Rectal smooth muscle tissue (tissue), 1 donor: Measurements from ENCODE around the gene VSIG10.
A peak's percentile ranks its signal among the peaks of the same experiment; 100 is the strongest.
"Not testable (repeated sequence)": the region's sequence is repeated elsewhere in the genome, so short reads cannot be mapped to it uniquely, and the experiment has no call there.

ENCODE experiments used
- H3K27ac ChIP-seq: one replicate; pipeline ENCODE4 v1.7.0; 2013; ENCODE audit warnings: low read depth, low read length, inconsistent platforms
- H3K27me3 ChIP-seq: one replicate; pipeline ENCODE4 v1.7.0; 2013; ENCODE audit warnings: low read length; ENCODE audit not compliant: control insufficient read depth, insufficient read depth
- H3K36me3 ChIP-seq: one replicate; pipeline ENCODE4 v1.7.0; 2013; ENCODE audit warnings: low read length; ENCODE audit not compliant: control insufficient read depth, insufficient read depth
- H3K4me1 ChIP-seq: one replicate; pipeline ENCODE4 v1.7.0; 2013; ENCODE audit warnings: low read length; ENCODE audit not compliant: control insufficient read depth, insufficient read depth
- H3K4me3 ChIP-seq: one replicate; pipeline ENCODE4 v1.7.0; 2013; ENCODE audit warnings: low read length
- H3K9ac ChIP-seq: one replicate; pipeline ENCODE4 v1.7.0; 2013; ENCODE audit warnings: low read length

The VSIG10 gene

DNA sequence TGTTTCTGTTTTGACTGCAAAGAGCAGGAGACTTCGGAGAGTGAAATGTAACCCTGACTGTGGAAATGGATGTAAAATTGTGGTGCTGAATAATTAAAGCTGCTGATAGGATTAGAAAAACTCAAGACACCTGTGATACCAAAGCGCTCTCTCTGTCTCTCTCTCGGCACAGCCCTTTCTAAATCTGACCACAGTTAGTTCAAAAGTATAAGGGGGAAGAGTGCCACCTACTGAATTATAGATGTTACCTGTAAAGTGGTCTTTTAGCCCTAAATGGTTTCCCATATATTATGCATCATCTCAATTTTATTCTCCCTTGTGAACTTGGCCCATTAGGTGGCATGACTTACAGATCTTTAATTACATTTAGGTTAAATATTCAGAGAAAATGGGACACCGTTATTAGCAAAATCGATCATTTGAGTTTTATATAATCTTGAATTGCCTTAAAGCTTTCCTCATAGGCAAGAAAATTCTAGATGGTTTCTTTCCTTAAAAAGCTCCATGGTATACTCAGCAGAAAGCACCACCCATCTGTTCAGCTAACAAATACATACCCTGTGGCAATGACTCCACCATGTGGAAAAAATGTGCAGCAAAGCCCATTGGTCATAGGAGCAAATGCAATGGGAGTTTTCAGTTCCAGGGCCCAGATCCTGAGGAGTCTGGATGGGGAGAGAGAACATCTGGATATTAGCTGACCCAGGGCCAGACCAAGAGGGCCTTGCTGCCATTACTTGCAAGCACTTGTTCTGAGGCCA is 69.2 kb downstream of the VSIG10 start:
- Histone ChIP-seq H3K4me3 (no peak overlapping the region), H3K4me1 (no peaks in the 10 kb centered on the region), H3K36me3 (peaks cover 34% of the 10 kb centered on the region), H3K27ac (no peak overlapping the region), H3K9ac (no peak overlapping the region), H3K27me3 (no peaks in the 10 kb centered on the region)

DNA sequence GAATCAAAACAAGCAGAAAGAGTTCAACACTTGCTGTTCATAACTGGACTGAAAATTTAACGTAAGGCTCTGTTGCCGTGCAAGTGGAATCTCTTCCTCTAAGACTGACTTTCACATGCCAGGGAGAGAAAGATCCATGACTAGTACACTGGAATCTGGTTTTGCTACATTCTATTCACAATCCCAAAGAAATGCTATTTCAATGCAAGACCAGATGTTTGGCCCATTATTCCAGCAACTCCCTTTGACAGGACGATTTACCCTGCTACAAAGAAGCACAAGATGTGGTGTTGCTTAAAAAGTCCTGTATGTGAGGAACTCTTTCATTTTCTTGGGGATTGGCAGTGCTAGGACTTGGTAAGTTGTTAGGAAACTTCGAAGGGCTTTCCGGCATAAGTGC is 69.9 kb downstream of the VSIG10 start:
- Histone ChIP-seq H3K27ac (no peak overlapping the region), H3K4me1 (no peaks in the 10 kb centered on the region), H3K4me3 (no peak overlapping the region), H3K36me3 (peaks cover 34% of the 10 kb centered on the region), H3K27me3 (no peaks in the 10 kb centered on the region), H3K9ac (no peak overlapping the region)

DNA sequence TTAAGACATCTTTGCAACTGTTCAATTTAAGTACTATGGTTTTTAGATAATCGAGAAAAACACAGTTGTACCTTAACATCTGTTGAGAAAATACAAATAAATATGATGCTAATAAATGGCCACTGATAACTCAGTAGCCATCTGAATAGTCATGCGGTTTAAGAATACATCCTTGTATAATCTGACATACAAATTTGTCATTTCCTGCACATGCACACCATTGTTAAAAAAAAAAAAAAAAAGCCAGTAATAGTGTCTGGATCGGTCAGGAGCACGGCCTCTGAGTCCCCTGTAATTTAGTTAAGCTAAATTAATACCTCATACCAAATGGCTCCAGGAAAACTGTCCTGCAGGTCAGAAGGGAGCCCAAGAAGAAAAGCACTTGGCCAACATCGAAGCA is 70.5 kb downstream of the VSIG10 start:
- peaks cover 37% of the 10 kb centered on the region for H3K36me3 ChIP-seq
- H3K27me3 ChIP-seq = no peaks in the 10 kb centered on the region
- H3K4me3 ChIP-seq = no peak overlapping the region
- H3K27ac ChIP-seq = no peak overlapping the region
- H3K4me1 ChIP-seq = no peaks in the 10 kb centered on the region
- no peak overlapping the region for H3K9ac ChIP-seq

DNA sequence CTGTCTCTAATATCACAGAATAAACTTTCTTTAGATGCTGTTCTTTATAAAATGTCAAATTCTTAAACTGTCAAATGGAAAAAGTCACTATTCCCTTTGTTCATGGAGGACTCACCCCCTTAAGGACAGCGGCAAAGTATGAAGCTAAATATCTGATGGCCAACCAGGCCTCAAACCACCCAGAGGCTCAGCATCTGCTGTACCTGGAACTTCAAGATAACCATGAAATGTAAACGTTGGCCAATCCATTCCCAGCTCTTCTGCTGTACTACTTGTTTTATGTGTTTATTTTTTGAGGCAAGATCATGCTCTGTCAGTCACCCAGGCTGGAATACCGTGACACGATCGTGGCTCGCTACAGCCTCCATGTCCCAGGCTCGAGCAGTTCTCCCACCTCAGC is 71.6 kb downstream of the VSIG10 start:
- H3K36me3 ChIP-seq = peaks cover 37% of the 10 kb centered on the region
- no peaks in the 10 kb centered on the region for H3K4me1 ChIP-seq

GRCh38 chr12:118029166-118029565 is 74.6 kb downstream of the VSIG10 start:
- H3K36me3 ChIP-seq = peaks cover 25% of the 10 kb centered on the region
- H3K27ac ChIP-seq = no peak overlapping the region
- no peak overlapping the region for H3K4me3 ChIP-seq
- no peak overlapping the region for H3K9ac ChIP-seq
- H3K27me3 ChIP-seq = no peaks in the 10 kb centered on the region
- H3K4me1 ChIP-seq = no peaks in the 10 kb centered on the region

More for the DNA sequence above, 71.6 kb downstream of the VSIG10 start:
- H3K27ac ChIP-seq = no peak overlapping the region
- H3K9ac ChIP-seq = no peak overlapping the region
- H3K4me3 ChIP-seq = no peak overlapping the region
- no peaks in the 10 kb centered on the region for H3K27me3 ChIP-seq

GRCh38 chr12:118025168-118025567 is 78.6 kb downstream of the VSIG10 start:
- Histone ChIP-seq H3K36me3 (peaks cover 9% of the 10 kb centered on the region), H3K27me3 (no peaks in the 10 kb centered on the region), H3K9ac (no peak overlapping the region)

DNA sequence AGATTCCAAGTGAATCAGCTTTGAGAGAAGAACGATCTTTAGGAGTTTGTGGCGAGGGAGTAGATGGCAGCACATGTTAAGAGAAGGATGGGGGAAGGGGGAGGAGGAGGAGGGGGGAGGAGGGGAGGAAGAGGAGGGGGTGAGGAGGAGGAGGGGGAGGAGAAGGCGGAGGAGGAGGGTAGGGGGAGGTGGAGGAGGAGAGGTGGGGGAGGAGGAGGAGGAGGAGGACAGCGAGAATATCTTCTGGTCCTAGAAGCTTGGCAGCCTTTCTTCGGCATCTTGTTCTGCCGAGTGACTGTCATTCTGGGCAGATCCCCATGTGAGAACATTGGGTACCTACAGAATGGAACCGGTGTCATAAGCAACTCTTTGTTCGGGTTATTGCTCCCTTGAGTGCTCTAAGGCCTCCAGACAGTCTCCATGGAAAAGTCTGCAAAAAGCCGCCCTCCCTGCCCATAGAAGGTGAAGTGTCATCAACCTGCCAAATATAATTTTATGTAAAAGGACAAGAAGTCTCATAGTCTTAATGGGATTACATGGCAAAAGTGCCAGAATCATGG is 80.4 kb downstream of the VSIG10 start:
- Histone ChIP-seq H3K27me3 (no peaks in the 10 kb centered on the region), H3K27ac (no peak overlapping the region), H3K9ac (no peak overlapping the region), H3K4me3 (no peak overlapping the region), H3K4me1 (no peaks in the 10 kb centered on the region), H3K36me3 (peaks cover 11% of the 10 kb centered on the region)

More at GRCh38 chr12:118025168-118025567, 78.6 kb downstream of the VSIG10 start:
- Histone ChIP-seq H3K4me3 (no peak overlapping the region), H3K27ac (no peak overlapping the region), H3K4me1 (no peaks in the 10 kb centered on the region)

GRCh38 chr12:118022728-118023109 is 81.1 kb downstream of the VSIG10 start:
- Histone ChIP-seq H3K4me3 (no peak overlapping the region), H3K9ac (no peak overlapping the region), H3K27ac (no peak overlapping the region), H3K4me1 (no peaks in the 10 kb centered on the region), H3K36me3 (peaks cover 11% of the 10 kb centered on the region), H3K27me3 (no peaks in the 10 kb centered on the region)

DNA sequence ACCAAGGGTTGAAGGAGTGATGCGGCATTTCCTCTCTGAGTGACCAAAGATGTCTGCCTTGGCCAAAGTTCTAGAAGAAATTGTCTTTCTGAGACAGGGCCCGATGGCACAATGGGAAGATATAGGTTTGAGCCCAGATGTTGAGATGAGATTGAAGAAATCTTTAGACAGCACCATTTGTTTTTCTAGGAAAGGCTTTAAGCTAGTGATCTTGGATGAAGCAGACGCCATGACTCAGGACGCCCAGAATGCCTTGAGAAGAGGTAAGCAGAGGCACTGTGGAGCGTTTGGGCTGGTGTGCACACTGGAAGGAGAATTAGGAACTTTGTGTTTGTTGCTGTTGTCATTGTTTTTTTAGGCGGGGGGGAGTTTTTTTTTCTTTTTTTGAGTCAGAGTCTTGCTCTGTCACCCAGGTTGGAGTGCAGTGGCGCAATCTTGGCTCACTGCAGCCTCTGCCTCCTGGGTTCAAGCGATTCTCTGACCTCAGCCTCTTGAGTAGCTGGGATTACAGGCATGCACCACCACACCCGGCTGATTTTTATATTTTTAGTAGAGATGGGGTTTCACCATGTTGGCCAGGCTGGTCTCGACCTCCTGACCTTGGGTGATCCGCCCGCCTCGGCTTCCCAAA is 81.6 kb downstream of the VSIG10 start:
- H3K27me3 ChIP-seq, H3K27ac ChIP-seq, H3K9ac ChIP-seq, H3K4me3 ChIP-seq, H3K4me1 ChIP-seq: not testable (repeated sequence)
- peaks cover 11% of the 10 kb centered on the region for H3K36me3 ChIP-seq

GRCh38 chr12:118020036-118020435 is 83.8 kb downstream of the VSIG10 start:
- Histone ChIP-seq H3K4me1 (peaks cover 6% of the 10 kb centered on the region), H3K27me3 (no peaks in the 10 kb centered on the region), H3K36me3 (peaks cover 4% of the 10 kb centered on the region), H3K9ac (no peak overlapping the region), H3K27ac (no peak overlapping the region), H3K4me3 (no peak overlapping the region)

DNA sequence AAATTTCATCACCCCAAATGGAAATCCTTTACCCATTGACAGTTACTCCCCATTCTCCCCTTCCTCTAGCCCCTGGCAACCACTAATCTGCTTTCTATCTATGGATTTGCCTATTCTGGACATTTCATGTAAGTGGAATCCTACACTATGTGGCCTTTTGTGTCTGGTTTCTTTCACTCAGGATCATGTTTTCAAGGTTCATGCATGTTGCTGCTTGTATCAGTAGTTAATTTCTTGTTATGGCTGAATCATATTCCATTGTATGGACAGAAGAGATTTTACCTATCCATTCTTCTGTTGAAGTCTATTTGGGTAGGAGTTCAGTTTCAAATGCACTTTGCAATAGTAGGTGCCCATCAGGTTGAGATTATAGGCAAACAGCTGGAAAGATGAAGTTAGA is 85.9 kb downstream of the VSIG10 start:
- no peak overlapping the region for H3K4me3 ChIP-seq
- H3K9ac ChIP-seq = no peak overlapping the region
- peaks cover 4% of the 10 kb centered on the region for H3K36me3 ChIP-seq

DNA sequence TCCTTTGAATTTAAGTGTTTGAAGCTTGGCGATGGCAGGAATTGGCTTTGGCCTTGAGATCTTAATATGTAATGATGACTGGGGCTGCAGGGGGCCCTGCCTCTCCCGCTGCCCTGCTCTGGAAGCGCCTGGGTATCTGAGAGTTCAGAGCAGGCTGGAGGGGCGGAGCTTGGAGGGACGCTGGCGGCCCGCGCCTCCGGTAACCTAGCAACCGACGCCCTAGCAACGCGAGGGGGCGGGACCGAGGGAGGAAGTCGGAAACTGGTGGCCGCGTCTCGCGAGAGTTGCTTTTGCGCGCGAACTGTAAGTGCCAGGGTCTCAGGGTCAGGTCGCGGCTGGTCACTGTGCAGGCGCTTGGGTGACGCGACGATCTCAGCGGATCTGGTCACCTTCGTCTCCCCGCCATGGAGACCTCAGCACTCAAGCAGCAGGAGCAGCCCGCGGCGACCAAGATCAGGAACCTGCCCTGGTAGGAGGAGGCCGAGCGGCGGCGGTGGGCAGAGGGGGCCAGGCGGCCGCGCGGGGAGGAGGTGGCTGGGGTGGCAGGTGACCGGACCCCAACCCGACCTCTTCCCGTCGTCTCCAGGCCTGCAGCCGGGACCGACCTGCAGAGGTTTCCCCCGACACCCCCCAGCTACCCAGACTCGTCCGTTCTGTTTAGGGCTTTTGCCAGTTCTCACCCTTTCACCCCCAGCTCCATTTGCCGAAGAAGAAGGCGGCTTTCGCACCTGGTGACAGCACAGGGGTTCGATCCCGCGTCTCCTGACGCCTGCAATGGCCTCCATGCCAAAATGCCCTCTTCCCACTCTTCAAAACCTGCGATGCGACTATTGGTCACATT is 87.2 kb downstream of the VSIG10 start, which contains the start of gene RFC5:
TSS of gene RFC5 (plus strand) at position 280 of the 841 bp plus-strand sequence. CDS start at position 405, 125 bp downstream.
- Histone ChIP-seq H3K27me3 (no peaks in the 10 kb centered on the region), H3K4me1 (peaks cover 6% of the 10 kb centered on the region), H3K4me3 (peak within 1 kb of the TSS; percentile 96), H3K36me3 (peaks cover 4% of the 10 kb centered on the region), H3K27ac (peak within 1 kb of the TSS; percentile 12), H3K9ac (peak within 1 kb of the TSS; percentile 64)

More for the DNA sequence above, 85.9 kb downstream of the VSIG10 start:
- Histone ChIP-seq H3K4me1 (peaks cover 6% of the 10 kb centered on the region), H3K27ac (no peak overlapping the region), H3K27me3 (no peaks in the 10 kb centered on the region)
